HG02885 (cell line): ENCODE measurements around the gene SLC39A5.
"Not testable (repeated sequence)": the region's sequence is repeated elsewhere in the genome, so short reads cannot be mapped to it uniquely, and the experiment has no call there.

ENCODE experiments used
- ATAC-seq: cut with Tn5 transposase; IDR thresholded peaks from one replicate; pipeline ENCODE4 v1.9.1; 2021; ENCODE audit warnings: mild to moderate bottlenecking; ENCODE audit not compliant: unreplicated experiment, poor library complexity

The SLC39A5 gene

DNA sequence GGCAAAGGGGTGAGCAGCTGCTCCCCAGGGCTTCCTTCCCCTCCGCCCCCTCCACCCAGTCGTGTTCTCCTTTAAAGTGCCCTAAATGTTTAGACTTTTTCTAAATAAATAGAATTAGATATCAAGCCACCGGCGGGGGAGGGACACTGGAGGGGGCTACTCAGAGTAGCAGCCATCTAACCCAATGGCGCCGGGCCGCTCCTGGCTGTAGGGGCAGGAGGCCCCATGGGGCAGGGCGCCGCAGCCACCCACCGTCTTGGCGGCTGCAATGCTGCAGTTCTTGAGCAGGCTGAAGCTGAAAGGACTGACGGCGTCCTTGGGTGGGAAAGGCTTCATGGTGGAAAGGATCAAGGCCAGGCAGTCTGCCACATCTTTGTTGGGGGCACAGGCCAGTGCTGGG is 13.1 kb downstream of the SLC39A5 start:
- ATAC-seq, result no peak

DNA sequence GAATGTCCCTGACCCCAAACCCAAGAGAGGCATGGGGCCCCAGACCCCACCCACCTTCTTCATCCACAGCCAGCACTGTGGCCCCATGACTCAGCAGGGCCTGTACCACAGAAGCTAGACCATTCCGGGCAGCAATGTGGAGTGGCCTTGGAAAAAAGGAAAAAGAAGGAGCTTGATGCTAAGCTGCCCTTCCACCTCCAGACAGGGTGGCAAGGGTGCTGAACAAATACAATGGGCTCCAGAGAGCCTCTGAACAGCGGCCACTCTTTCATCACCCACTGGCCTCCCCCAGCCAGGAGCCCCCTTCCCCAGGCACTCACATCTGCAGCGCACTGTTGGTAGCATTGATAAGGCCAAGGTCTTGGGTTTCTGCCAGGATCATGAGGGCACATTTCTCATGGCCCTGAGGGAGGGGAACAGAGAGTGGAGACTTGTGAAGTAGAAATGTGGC is 13.9 kb downstream of the SLC39A5 start:
- ATAC-seq, result no peak

DNA sequence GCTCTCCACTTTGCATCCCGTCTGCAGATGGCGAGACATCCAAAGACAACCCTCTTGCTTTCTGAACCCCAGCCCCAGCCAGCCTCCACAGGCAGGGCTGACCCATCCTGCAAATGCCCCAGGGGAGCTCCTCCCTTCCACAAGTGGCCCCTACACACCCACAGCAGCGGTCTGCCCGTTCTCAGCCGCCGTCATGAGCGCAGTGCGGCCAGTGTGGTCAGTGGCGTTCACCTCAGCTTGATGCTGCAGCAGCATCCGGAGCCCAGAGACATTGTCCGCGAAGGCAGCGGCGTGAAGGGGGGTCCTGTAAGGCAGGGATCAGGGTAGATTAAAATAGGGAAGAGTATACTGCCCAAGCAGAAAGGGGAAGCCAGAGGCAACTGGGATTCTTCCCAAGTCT is 14.6 kb downstream of the SLC39A5 start:
- ATAC-seq, result no peak

DNA sequence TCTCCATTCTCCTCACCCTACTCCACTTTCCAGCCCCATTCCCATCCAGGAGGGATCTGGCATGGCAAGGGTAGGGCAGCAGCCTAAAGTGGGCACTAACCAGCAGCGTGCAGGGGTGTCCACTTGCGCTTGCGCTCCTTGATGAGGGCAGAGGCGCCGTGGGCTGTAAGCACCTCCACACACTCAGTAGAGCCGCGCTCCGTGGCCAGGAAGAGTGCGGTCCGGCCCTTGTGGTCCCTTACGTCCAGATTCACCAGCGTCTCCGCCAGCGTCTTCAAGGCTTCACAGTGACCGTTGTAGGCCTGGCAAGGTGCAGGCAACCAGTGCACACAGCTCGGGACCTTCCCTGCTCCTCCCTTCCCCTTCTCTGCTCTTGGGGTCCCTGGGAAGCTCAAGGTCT is 18.1 kb downstream of the SLC39A5 start:
- no peak for ATAC-seq

DNA sequence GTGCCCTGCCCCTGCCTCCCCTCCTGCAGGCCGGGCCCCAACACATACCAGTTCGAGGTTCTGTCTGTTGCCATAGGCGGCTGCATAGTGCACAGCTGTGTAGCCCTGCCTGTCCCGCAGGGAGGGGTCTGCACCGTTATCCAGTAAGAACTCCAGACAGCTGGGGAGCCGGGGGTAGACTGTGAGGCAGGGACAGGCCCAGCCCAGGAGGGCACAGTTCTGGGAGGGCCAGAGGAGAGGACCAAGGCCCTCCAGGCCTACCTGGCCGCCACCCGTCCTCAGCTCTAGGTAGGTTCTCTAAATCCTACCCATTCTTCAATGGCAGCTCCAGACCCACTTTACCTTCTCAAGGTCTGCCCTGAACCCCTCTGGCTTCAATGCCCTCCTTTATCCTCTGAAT is 18.9 kb downstream of the SLC39A5 start:
- ATAC-seq, result no peak

DNA sequence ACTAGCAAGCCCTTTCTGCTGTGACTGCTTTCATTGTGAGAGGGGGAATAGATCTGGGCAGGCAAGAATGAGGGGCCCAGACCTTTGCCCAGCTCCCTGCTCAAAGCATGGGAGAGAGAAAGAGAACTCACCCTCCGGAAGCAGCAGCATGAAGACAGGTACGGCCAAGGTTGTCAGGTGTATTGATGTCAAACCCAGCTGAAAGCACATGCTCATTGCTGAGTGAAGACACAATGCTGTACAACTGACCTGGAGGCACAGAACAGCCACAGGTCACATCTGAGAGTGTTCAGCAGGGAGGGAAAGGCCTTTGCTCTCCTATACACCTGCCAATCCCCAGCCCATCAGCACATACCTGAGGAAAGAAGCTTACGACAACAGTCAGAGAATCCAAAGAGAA is 22.8 kb downstream of the SLC39A5 start:
- no peak for ATAC-seq

DNA sequence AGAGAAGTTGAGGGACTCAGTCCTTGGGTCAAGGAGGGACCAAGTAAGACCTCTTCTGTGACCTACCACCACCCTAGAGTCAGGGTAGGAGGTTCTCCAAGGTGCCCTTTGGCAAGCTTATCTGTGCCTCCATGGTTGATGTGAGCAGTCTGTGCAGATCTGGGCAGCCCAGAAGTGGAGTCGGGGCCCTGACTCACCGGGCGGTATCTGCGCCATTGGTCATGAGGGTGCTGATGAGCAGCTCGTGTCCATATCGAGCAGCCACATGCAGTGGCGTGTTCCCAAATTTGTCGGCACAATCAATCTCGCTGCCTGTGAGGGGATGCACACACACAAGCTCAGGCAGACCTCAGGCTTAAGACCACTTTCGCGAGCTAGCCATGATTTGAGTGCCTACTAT is 23.2 kb downstream of the SLC39A5 start:
- no peak for ATAC-seq

DNA sequence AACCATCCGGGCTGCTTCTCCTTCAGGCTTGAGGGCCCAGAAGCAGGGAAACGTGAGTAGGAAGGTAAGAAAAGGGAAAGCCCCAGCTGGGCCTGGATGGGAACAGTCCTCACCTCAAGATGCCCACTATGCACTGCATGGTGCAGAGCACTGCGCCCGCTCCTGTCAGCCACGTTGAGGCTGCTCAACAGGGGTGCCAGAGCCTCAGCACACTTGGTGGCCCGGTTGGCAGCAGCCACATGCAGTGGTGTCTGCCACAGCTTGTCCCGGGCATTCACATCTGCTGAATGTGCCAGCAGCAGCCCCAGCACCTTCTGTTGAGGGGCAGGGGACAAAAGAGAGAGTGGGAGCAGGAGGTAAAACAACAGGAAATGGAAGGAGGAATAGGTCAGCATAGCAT is 25.8 kb downstream of the SLC39A5 start:
- ATAC-seq, result no peak

DNA sequence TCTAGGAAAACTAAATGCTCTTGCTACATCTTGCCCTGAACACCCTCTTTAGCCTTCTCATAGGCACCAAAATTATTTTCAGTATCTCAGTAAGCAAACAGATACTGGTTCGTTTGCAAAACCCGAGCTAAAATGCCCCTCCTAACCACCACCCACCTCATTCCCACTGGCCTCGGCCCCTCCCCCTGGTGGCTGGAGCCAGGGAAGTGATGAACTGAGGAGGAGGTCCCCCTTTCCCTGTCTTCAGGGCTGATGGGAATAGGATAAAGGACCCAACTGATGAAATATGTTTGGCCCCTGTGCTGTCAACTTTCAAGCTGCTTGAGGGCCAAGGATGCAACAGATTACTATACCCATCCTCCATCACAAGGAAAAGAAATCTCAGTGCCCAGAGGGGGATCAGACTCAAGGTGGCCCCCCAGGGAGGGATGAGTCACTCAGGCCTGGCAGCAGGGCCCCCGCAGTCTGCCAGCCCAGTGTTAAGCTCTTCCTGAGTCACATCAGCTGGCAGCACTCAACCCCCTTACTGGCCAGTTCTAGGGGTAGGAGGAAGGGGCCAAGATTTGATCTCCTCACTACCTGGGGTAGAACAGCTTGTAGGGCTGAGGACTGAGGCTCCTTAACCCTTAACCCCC is 26.6 kb downstream of the SLC39A5 start:
- ATAC-seq, result no peak

DNA sequence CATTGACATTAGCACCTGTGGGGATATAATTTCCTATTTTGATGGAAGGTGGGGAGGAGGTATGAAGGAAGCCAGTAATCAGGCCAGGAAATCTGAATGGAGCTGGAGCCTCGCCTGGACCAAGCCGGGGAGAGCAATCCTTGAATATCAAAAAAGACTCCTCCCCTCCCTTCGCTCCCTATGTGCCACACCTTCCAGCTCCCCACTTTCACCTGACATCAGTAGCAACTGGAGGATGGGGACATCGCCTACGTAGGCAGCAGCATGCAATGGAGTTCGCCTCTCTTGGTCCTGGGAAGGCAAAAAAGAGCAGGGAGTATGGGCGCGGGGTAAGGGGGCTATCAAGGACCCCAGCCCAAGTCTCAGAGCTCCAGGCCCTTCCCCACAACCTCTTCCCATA is 27.2 kb downstream of the SLC39A5 start:
- ATAC-seq, result no peak

DNA sequence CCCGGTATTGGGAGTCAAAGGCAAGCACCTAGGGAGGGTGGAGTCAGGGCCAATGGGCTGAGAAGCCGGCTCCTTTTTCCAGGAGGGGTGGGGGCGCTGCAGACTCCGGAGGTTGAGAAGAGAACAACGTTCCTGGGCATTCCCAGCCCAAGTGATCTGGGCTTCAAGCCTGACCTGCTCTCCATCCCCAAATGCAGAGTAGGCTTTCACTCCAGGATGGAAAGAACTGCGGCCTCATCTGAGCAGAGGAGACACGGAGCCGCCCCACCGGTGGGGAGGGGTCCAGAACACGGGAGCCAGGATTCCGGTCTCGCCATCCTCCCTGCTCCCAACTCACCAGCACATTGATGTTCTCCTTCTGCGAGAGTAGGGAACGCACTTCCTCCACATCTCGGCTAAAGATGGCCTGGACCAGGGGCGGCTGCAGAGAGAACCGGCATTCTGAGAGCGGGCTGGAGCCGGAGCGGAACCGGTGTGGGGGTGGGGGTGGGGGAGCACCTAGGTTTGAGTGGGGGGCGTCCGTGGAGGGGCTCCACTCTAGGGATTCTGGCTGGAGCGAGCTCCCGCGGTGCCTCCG is 27.7 kb downstream of the SLC39A5 start:
- ATAC-seq, result no peak

DNA sequence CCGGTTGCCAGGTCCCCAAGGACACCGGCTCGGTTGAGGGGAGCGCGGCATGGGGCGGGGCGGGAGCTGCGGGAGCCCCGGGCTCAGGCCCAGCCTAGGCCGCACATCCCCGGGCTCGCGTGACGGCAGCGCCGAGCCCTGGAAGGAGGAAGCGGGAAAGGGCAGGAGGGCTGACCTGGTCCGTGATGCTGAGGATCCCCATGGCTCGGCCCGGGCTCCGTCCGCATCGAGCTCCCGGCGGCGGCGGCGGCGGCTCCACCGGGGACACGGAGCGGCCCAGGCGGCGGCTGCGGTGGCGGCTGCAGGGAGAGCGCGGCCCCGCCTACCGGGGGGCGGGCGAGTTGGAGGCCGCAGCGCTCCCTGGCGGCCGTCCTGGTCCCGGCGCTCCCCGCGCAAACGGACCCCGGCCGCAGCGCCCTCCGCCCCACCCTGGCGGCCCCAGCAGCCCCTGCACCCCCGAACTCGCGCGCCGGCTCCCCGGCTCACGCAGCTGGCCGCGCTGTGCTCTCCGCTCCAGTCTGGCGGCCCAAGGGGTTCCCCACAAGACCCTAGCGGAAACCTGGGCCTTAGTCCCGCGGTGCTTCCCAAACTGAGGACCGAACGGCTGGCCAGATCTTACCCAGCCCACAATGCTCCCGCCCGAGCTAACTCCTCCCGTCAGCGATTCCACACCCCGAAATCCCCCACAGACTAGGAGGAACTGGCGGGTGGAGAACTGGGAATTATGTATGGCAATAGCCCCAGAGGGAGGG is 28.4 kb downstream of the SLC39A5 start, which contains the start of gene ANKRD52:
Gene ANKRD52, minus strand, starts transcription at position 317 of the 752 bp plus-strand sequence. Its CDS starts 115 bp downstream, at position 202.
- peak; percentile 91 for ATAC-seq

DNA sequence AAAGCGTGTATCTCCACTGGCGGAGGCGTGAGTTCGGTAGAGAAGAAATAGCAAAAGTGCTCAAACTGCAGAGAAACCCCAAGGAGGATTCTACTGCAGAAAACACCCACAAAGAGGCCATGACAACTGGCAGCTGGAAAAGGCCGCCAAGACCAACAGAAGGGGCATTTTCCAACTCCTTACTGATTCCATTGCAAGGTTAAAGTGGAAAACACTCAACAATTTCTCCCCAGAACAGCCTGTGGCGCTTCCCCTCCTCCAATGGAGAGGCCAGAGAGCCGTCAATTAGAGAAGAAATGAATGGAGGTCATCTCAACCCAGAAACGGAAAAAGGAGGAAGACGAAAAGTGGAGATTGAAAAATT is 29.0 kb downstream of the SLC39A5 start:
- no peak for ATAC-seq

DNA sequence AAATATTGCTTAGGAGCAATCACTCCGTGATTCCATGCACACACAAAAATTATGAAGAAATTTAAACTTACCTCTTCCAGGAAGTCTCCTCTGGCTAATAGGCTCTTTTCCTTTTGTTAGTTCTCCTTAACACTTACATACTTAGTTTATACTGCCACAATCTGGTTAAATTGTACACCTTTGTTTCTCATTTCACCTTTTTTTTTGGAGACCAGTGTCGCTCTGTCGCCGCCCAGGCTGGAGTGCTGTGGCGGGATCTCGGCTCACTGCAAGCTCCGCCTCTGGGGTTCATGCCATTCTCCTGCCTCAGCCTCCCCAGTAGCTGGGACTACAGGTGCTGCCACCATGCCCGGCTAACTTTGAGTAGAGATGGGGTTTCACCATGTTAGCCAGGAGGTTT is 30.5 kb downstream of the SLC39A5 start:
- no peak for ATAC-seq

DNA sequence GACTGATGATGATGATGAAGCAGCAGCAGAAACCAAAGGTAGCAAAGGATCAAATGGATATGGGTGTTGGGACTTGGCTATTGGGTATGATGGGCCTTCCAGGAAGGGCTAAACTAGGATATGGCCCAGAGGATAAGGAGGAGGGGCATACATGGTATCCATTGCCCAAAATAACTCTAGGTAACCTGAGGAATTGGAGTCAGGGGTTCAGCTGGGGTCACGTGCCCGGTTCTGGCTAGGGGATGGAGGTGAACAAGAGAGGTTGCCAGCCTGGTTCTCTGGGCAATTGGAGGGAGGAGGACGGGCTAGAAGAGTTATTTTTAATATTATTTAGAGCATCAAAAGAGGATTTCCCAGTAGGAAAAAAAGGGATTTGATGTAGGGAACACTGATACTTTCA is 31.1 kb downstream of the SLC39A5 start:
- ATAC-seq, result no peak

DNA sequence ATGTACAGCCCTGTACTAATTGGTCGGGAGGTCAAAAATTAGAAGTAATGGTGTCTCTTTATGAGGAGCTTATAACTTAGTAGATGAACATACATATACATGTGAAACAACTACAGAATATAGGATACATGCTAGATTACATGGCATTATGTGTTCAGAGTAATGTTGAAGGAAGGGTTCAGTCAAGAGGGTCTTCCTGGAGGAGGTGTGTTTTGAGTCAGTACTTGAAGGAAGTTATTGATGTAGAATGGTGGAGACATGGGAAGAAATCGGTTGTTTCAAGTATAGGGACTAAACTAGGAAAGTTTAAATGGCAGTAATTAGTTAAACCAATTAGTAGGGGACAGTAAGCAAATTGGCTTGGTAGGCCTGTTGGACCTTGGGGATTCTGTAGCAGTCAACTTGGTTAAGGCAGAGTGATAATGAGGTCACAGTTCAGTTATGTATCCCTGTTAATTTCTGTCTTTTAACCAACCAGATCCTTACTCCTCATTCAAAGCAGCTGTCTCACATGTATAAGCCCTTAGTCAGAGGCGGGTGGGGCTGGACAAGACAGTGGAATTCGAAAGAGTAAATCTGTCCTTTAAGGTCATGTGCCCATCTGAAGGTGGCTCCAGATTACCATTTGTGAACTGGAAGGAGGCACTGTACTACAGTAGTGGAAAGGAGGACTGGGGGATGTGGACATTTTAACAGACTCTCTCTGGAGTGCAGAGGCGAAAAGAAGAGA is 31.8 kb downstream of the SLC39A5 start:
- ATAC-seq, result no peak

DNA sequence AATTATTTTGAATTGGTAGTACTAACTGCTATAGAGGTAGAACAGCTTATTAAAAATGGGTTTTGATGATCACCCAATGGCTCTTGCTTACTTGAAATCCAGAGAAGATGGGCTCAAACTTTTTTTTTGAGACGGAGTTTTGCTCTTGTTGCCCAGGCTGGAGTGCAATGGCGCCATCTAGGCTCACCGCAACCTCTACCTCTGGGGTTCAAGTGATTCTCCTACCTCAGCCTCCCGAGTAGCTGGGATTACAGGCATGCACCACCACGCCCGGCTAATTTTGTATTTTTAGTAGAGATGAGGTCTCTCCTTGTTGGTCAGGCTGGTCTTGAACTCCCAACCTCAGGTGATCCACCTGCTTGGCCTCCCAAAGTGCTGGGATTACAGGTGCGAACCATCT is 33.1 kb downstream of the SLC39A5 start:
- ATAC-seq, result not testable (repeated sequence)

DNA sequence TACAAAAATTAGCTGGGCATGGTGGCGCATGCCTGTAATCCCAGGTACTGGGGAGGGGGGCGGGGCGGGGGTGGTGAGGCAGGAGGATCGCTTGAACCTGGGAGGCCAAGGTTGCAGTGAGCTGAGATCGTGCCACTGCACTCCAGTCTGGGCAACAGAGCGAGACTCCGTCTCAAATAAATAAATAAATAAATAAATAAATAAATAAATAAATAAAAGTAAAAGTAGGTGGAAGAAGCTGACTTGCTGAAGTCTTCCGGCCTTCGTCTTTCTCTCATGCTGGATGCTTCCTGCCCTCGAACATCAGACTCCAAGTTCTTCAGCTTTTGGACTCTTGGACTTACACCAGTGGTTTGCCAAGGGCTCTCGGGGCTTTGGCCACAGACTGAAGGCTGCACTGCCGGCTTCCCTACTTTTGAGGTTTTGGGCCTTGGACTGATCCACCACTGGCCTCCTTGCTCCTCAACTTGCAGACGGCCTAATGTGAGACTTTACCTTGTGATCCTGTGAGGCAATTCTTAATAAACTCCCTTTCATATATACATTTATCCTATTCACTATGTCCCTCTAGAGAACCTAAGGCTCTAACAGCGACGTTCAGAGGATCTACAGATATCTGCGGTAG is 36.3 kb downstream of the SLC39A5 start:
- ATAC-seq, result not testable (repeated sequence)

DNA sequence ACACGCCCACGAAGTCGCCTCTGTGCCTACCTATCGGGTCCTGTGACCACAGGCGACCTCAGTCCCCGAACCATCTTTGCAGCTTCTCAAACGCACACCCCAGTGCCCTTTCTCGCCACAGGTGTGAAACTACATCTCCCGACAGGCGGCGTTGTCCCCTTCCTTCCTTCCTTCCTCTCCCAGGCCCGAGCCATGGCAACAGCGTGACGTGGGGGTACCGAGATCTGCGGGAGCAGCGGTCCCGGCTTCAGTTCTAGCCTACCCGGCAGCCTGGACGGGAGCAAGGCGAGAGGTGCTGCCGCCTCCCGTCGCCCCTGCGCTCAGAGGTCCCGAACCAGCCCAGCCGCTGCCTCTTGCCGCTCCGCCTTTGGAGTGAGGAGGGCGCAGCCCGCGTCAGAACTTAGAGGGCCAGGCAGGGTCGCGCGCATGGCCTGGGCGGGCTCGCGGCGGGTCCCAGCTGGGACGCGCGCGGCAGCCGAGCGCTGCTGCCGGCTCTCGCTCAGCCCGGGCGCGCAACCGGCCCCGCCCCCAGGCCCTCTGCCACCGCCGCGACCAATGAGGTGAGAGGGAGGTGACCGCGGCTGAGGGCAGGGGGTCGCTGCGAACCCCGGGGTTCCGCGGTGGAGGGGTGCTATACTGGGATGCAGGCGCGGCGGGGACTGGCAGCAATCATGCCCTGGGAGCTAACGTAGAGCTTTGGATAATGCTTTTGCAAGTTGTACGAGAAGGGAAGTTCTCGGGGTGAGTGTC is 37.0 kb downstream of the SLC39A5 start, which contains the start of gene COQ10A:
Gene COQ10A, plus strand, starts transcription at position 250 of the 750 bp plus-strand sequence. Its CDS starts 177 bp downstream, at position 427.
- ATAC-seq, result peak; percentile 90
